GM19467 (cell line): ENCODE data around the gene PDCD1.
"Not testable (repeated sequence)": the region's sequence is repeated elsewhere in the genome, so short reads cannot be mapped to it uniquely, and the experiment has no call there.

Source experiments
- ATAC-seq: cut with Tn5 transposase; IDR thresholded peaks from one replicate; pipeline ENCODE4 v1.9.1; 2021; ENCODE audit warnings: mild to moderate bottlenecking, moderate library complexity; ENCODE audit not compliant: unreplicated experiment

The PDCD1 gene

DNA sequence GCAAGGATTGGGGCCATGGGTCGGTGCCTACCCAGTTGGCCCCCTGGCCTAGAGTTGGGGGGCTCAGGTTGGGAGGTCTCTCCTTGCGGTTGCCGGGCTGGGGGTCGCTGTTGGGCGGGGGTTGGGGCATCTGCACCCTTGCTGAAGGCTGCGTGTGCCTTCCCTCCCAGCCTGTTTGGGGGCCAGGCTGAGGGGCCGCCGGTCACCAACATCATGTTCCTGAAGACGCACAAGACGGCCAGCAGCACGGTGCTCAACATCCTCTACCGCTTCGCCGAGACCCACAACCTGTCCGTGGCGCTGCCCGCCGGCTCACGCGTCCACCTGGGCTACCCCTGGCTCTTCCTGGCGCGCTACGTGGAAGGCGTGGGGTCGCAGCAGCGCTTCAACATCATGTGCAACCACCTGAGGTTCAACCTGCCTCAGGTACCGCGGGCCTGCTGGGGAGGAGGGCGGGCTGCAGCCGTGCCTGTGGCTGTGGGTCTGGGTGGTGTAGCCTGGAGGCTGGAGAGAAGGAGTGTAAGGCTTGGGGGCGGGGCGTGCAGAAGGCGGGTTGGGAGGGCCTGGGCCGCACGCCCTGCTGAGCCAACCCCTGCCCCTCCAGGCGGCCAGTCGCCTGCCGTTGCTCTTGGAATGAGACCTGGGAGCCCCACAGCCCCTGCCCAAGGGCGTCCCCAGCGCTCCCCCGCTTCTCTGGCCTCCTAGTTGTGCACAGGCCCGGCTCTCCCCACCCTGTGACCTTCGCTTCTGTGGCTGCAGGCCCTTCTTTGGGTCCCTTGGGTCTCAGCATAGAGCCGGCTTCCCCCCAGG lies 56.9 kb downstream of the PDCD1 start:
- ATAC-seq = no peak

- not testable (repeated sequence) for ATAC-seq
Measured at GRCh38 chr2:241800198-241800903, 58.3 kb downstream of the PDCD1 start.
